B cell (primary cell): Measurements from ENCODE around the gene DMRTA1.

Experiments used
- EZH2 ChIP-seq: IDR thresholded peaks from 2 replicates; pipeline ENCODE4 v1.6.1; 2012; ENCODE audit warnings: borderline replicate concordance, low read depth, mild to moderate bottlenecking, moderate library complexity, low read length; ENCODE audit not compliant: insufficient read depth, poor library complexity, severe bottlenecking
- TF ChIP-seq, protein P1 (sequence below): fragments of 200-600 bp; IDR thresholded peaks from one replicate; pipeline ENCODE4 v1.8.0; 2022; ENCODE audit warnings: antibody characterized with exemption, mild to moderate bottlenecking

DNA sequence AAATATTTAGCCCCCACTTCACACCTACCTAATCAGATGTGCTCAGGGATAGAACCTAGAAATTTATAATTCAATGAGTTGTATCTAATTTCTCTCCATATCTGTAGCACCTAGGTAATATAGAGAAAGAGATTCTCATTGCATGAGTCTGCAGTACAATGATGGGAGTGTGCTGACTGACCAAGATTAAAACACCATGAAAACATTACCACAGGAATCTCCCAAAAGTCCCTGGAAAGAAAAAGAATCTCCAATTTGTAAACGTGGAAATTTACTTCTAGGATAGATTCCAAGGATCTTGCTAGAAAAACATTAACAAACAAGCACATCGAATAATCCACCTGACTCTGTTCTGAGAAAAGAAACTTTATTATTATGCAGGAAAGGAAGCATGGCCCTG, 45.0 kb upstream of the DMRTA1 start:
- TF ChIP-seq, protein P1, sequence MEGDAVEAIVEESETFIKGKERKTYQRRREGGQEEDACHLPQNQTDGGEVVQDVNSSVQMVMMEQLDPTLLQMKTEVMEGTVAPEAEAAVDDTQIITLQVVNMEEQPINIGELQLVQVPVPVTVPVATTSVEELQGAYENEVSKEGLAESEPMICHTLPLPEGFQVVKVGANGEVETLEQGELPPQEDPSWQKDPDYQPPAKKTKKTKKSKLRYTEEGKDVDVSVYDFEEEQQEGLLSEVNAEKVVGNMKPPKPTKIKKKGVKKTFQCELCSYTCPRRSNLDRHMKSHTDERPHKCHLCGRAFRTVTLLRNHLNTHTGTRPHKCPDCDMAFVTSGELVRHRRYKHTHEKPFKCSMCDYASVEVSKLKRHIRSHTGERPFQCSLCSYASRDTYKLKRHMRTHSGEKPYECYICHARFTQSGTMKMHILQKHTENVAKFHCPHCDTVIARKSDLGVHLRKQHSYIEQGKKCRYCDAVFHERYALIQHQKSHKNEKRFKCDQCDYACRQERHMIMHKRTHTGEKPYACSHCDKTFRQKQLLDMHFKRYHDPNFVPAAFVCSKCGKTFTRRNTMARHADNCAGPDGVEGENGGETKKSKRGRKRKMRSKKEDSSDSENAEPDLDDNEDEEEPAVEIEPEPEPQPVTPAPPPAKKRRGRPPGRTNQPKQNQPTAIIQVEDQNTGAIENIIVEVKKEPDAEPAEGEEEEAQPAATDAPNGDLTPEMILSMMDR: no peak
- TF ChIP-seq EZH2: no peak
